Neural progenitor cell (in vitro differentiated cells): ENCODE results near the gene SATL1. TPM values are rescaled to one million over a fixed set of nuclear protein-coding genes. Genes with fewer than 3 reads are reported as not detected.

ENCODE experiments used
- DNase-seq: peaks from one replicate; pipeline ENCODE4 v3.0.0-alpha.2; 2016; ENCODE audit warnings: low spot score
- H2AFZ ChIP-seq: fragments of 200-600 bp; sonication (generic); replicated peaks from 2 replicates; pipeline ENCODE4 v1.6.1; 2016; ENCODE audit warnings: antibody characterized with exemption
- H3F3A ChIP-seq: fragments of 200-600 bp; sonication (generic); 2 replicates; pipeline ENCODE4 v1.6.1; 2016; ENCODE audit warnings: antibody characterized with exemption, low read depth
- H3K27ac ChIP-seq: fragments of 200-600 bp; sonication (generic); 2 replicates; pipeline ENCODE4 v1.5.1; 2016; ENCODE audit warnings: mild to moderate bottlenecking
- H3K27me3 ChIP-seq: fragments of 200-600 bp; sonication (generic); 2 replicates; pipeline ENCODE4 v1.6.1; 2016; ENCODE audit warnings: mild to moderate bottlenecking, moderate library complexity
- H3K36me3 ChIP-seq: fragments of 200-600 bp; sonication (generic); 2 replicates; pipeline ENCODE4 v1.5.1; 2016
- H3K4me1 ChIP-seq: fragments of 200-600 bp; sonication (generic); 2 replicates; pipeline ENCODE4 v1.6.1; 2016; ENCODE audit warnings: mixed run types
- H3K4me2 ChIP-seq: fragments of 200-600 bp; sonication (generic); 2 replicates; pipeline ENCODE4 v1.6.1; 2016
- H3K4me3 ChIP-seq: fragments of 200-600 bp; sonication (generic); 2 replicates; pipeline ENCODE4 v1.5.1; 2016
- H3K79me2 ChIP-seq: fragments of 200-600 bp; sonication (generic); 2 replicates; pipeline ENCODE4 v1.6.1; 2016; ENCODE audit warnings: low read depth
- H3K9ac ChIP-seq: fragments of 200-600 bp; sonication (generic); 2 replicates; pipeline ENCODE4 v1.6.1; 2016
- H3K9me3 ChIP-seq: fragments of 200-600 bp; sonication (generic); 2 replicates; pipeline ENCODE4 v1.5.1; 2016; ENCODE audit warnings: low read depth
- H4K20me1 ChIP-seq: fragments of 200-600 bp; sonication (generic); 2 replicates; pipeline ENCODE4 v1.6.1; 2016; ENCODE audit warnings: low read depth
- H3K27ac Mint-ChIP-seq: 3 replicates; pipeline ENCODE4 v1.8.0; 2021; ENCODE audit warnings: mixed read lengths
- H3K27me3 Mint-ChIP-seq: 2 replicates; pipeline ENCODE4 v1.8.0; 2022; ENCODE audit warnings: low read depth, mild to moderate bottlenecking, inconsistent platforms, moderate library complexity, mixed read lengths; ENCODE audit not compliant: insufficient read depth
- H3K36me3 Mint-ChIP-seq: 3 replicates; pipeline ENCODE4 v1.8.0; 2021; ENCODE audit warnings: mixed read lengths
- H3K4me1 Mint-ChIP-seq: 3 replicates; pipeline ENCODE4 v1.8.0; 2021; ENCODE audit warnings: mixed read lengths
- H3K4me3 Mint-ChIP-seq: 3 replicates; pipeline ENCODE4 v1.8.0; 2021; ENCODE audit warnings: mild to moderate bottlenecking, moderate library complexity, mixed read lengths
- H3K9me3 Mint-ChIP-seq: 3 replicates; pipeline ENCODE4 v1.8.0; 2020; ENCODE audit warnings: mixed read lengths
- EZH2 ChIP-seq: fragments of 200-600 bp; sonication (generic); IDR thresholded peaks from 2 replicates; pipeline ENCODE4 v1.6.1; 2017; ENCODE audit warnings: antibody characterized with exemption, mild to moderate bottlenecking, moderate library complexity
- EZH2phosphoT487 ChIP-seq: fragments of 200-600 bp; sonication (generic); IDR thresholded peaks from 2 replicates; pipeline ENCODE4 v1.6.1; 2017; ENCODE audit warnings: antibody characterized with exemption
- total RNA-seq: library from RNA; depleted of rRNA; stranded (reverse); fragments of >200 nt; gene quantifications from 2 replicates; pipeline ENCODE4 v1.2.3, GENCODE V29; 2015; ENCODE audit warnings: low replicate concordance
- TF ChIP-seq, protein P1 (sequence below): fragments of 200-600 bp; sonication (generic); IDR thresholded peaks from 2 replicates; pipeline ENCODE4 v1.5.1; 2017; ENCODE audit warnings: antibody characterized with exemption, mild to moderate bottlenecking

SATL1 gene
- total RNA-seq, 1 donor from 2014 or later: not detected

DNA sequence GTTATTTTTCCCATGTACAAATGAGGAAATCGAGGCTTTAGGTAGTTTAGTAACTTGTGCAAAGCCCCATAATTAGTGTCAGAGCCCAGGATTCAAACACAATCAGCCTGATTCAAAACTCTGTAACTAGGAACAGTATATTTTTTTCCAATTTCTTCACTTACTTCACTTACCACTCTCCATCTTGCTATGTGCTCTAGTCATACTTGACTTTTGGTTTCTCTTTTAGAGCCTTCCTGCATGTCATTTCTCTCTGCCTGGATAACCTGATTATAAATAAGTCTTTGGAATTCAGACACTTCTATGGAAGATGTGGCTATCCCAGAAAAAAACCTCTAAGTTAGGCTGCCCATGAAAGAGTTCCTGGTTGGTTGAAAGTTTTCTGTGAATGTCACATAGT, 22.2 kb downstream of the SATL1 start:
- no peak overlapping the region for H3K27ac Mint-ChIP-seq
- H3K9me3 Mint-ChIP-seq: no peaks in the 10 kb centered on the region

DNA sequence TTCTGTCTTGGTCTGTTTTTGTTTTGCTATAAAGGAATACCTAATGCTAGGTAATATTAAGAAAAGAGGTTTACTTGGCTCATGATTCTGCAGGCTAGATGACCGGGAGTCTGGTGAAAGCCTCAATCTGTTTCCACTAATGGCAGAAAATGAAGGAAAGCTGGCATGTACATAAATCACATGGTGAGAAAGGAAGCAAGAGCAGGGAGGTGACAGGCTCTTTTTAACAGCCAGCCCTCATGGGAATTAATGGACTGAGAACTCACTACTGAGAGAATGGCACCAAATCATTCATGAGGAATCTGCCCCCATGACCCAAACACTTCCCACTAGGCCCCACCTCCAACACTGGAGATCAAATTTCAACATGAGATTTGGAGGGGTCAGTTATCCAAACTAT, 27.6 kb downstream of the SATL1 start:
- Histone ChIP-seq H3K9me3 (no peaks in the 10 kb centered on the region), H2AFZ (no peak overlapping the region), H3K36me3 (no peaks in the 10 kb centered on the region), H4K20me1 (no peaks in the 10 kb centered on the region), H3K79me2 (no peaks in the 10 kb centered on the region), H3K9ac (no peak overlapping the region), H3K27ac (no peak overlapping the region), H3K27me3 (no peaks in the 10 kb centered on the region), H3K4me1 (no peaks in the 10 kb centered on the region), H3F3A (no peaks in the 10 kb centered on the region), H3K4me3 (no peak overlapping the region), H3K4me2 (no peak overlapping the region)
- H3K36me3 Mint-ChIP-seq: no peaks in the 10 kb centered on the region
- H3K9me3 Mint-ChIP-seq: peaks cover 2% of the 10 kb centered on the region
- no peaks in the 10 kb centered on the region for H3K4me1 Mint-ChIP-seq
- H3K27ac Mint-ChIP-seq: no peak overlapping the region
- no peak for DNase-seq
- no peak overlapping the region for H3K4me3 Mint-ChIP-seq
- TF ChIP-seq EZH2 (no peak), EZH2phosphoT487 (no peak)
- TF ChIP-seq, protein P1, sequence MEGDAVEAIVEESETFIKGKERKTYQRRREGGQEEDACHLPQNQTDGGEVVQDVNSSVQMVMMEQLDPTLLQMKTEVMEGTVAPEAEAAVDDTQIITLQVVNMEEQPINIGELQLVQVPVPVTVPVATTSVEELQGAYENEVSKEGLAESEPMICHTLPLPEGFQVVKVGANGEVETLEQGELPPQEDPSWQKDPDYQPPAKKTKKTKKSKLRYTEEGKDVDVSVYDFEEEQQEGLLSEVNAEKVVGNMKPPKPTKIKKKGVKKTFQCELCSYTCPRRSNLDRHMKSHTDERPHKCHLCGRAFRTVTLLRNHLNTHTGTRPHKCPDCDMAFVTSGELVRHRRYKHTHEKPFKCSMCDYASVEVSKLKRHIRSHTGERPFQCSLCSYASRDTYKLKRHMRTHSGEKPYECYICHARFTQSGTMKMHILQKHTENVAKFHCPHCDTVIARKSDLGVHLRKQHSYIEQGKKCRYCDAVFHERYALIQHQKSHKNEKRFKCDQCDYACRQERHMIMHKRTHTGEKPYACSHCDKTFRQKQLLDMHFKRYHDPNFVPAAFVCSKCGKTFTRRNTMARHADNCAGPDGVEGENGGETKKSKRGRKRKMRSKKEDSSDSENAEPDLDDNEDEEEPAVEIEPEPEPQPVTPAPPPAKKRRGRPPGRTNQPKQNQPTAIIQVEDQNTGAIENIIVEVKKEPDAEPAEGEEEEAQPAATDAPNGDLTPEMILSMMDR: no peak
- H3K27me3 Mint-ChIP-seq: peaks cover 2% of the 10 kb centered on the region

More for the DNA sequence above, 22.2 kb downstream of the SATL1 start:
- no peaks in the 10 kb centered on the region for H3K36me3 ChIP-seq
- no peak for DNase-seq
- H3K9ac ChIP-seq: no peak overlapping the region
- TF ChIP-seq, protein P1: no peak
- TF ChIP-seq EZH2phosphoT487: no peak
- no peak for TF ChIP-seq EZH2
- no peaks in the 10 kb centered on the region for H3K27me3 ChIP-seq
- H4K20me1 ChIP-seq: no peaks in the 10 kb centered on the region
- no peak overlapping the region for H3K4me2 ChIP-seq
- Mint-ChIP-seq H3K4me1 (no peaks in the 10 kb centered on the region), H3K36me3 (no peaks in the 10 kb centered on the region), H3K4me3 (no peak overlapping the region), H3K27me3 (no peaks in the 10 kb centered on the region)
- no peaks in the 10 kb centered on the region for H3K79me2 ChIP-seq
- no peaks in the 10 kb centered on the region for H3F3A ChIP-seq
- no peak overlapping the region for H2AFZ ChIP-seq
- H3K4me1 ChIP-seq: no peaks in the 10 kb centered on the region
- no peaks in the 10 kb centered on the region for H3K9me3 ChIP-seq
- H3K4me3 ChIP-seq: no peak overlapping the region
- no peak overlapping the region for H3K27ac ChIP-seq

DNA sequence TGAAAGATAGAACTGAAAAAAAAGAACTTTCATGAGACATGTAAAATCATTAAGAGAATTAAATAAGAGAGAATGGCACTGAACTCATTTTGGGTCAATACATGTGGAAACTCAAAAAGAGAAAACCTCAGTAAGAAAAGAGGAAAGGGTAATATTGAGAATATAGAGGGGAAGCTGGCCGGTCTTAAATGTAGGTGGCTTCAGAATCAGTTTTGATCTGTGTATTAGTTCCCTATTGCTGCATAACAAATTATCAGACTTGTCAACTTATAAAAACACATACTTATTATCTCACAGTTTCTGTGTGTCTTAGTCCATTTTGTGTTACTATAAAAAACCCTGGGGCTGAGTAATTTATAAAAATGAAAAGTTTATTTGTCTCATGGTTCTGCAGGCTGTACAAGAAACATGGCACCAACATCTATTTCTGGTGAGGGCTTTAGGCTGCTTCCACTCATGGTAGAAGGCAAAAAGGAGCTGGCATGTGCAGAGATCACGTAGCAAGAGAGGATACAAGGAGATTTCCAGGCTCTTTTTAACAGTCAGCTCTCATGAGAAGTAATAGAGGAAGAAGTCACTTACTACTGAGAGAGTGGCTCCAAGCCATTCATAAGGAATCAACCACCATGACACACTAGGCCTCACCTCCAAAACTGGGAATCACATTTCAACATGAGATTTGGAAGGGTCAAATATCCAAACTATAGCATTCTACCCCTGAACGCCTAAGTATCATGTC, 29.6 kb downstream of the SATL1 start:
- H4K20me1 ChIP-seq: no peaks in the 10 kb centered on the region
- no peak for DNase-seq
- no peak for TF ChIP-seq EZH2phosphoT487
- TF ChIP-seq, protein P1: no peak
- TF ChIP-seq EZH2: no peak
- H2AFZ ChIP-seq: no peak overlapping the region
- H3K36me3 ChIP-seq: no peaks in the 10 kb centered on the region
- Mint-ChIP-seq H3K9me3 (peaks cover 2% of the 10 kb centered on the region), H3K4me3 (no peak overlapping the region), H3K27me3 (peaks cover 2% of the 10 kb centered on the region), H3K4me1 (no peaks in the 10 kb centered on the region), H3K27ac (no peak overlapping the region), H3K36me3 (no peaks in the 10 kb centered on the region)
- no peak overlapping the region for H3K27ac ChIP-seq
- H3K27me3 ChIP-seq: no peaks in the 10 kb centered on the region
- no peak overlapping the region for H3K4me2 ChIP-seq
- no peaks in the 10 kb centered on the region for H3F3A ChIP-seq
- H3K4me1 ChIP-seq: no peaks in the 10 kb centered on the region
- H3K9me3 ChIP-seq: no peaks in the 10 kb centered on the region
- no peak overlapping the region for H3K9ac ChIP-seq
- no peaks in the 10 kb centered on the region for H3K79me2 ChIP-seq
- no peak overlapping the region for H3K4me3 ChIP-seq
